ENCODE data around the gene LRMDA.

Gene LRMDA

GRCh38 chr10:75995041-75995430 is 563.6 kb downstream of the LRMDA start:
- DNase-seq (ENCODE audit: low read depth) = no peak
- TF ChIP-seq CTCF (IDR thresholded peaks at IDR 0.05; ENCODE audit: low read depth, low read length, missing control alignments) = no peak
- H3K4me3 ChIP-seq (ENCODE audit: low read depth, low read length) = no peak overlapping the region
- in situ Hi-C loops (cut with HindIII; ENCODE audit: low sequenced_read_pairs) = no loop called here

DNA sequence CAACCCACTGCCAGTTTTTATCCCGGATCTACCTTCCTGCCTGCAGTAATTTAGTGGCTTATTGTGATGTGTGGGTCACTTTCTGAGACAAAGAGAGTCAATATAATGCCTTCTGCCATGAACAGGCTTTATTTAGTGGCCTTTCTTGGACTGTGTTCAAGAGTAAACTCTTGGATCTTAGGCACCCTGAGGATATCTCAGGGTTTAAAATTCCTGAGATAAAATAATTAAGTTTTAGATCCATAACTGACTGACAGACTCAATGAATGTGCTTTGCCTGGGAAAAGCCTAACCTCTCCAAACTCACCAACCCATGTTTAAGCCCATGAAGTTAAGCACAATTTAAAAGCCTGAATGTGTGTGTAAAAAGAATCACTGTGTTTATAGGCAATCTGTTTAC is 564.3 kb downstream of the LRMDA start:
- DNase-seq (ENCODE audit: low read depth) = no peak
- no peak overlapping the region for H3K4me3 ChIP-seq (ENCODE audit: low read depth, low read length)
- in situ Hi-C loops (cut with HindIII; ENCODE audit: low sequenced_read_pairs) = no loop called here
- no peak for TF ChIP-seq CTCF (IDR thresholded peaks at IDR 0.05; ENCODE audit: low read depth, low read length, missing control alignments)

DNA sequence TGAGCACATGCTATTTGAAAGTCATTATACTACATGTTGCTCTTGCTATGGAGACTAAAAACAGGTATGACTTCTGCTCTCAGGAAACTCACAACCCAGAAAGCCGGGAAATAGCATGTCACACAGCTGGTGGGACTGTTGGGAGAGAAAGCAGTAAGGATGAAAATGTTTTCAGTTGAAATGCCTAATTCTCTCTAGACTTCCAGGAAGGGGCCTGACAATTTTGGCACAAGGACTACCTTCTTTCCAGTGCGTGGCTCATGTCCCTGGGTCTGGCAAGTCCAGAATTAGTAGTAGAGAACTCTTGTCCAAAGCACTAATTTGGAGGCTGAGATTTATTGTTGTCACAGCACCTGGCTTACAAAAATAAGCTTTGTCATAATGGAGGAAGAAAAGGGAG is 567.6 kb downstream of the LRMDA start:
- in situ Hi-C loops (cut with HindIII; ENCODE audit: low sequenced_read_pairs) = no loop called here
- TF ChIP-seq CTCF (IDR thresholded peaks at IDR 0.05; ENCODE audit: low read depth, low read length, missing control alignments) = no peak

GRCh38 chr10:75999515-76000209 is 568.2 kb downstream of the LRMDA start:
- no peak for TF ChIP-seq CTCF (IDR thresholded peaks at IDR 0.05; ENCODE audit: low read depth, low read length, missing control alignments)
- DNase-seq (ENCODE audit: low read depth) = no peak
- in situ Hi-C loops (cut with HindIII; ENCODE audit: low sequenced_read_pairs) = no loop called here
- H3K4me3 ChIP-seq (ENCODE audit: low read depth, low read length) = no peak overlapping the region

More for the DNA sequence above, 567.6 kb downstream of the LRMDA start:
- H3K4me3 ChIP-seq (ENCODE audit: low read depth, low read length) = no peak overlapping the region
- DNase-seq (ENCODE audit: low read depth) = no peak

DNA sequence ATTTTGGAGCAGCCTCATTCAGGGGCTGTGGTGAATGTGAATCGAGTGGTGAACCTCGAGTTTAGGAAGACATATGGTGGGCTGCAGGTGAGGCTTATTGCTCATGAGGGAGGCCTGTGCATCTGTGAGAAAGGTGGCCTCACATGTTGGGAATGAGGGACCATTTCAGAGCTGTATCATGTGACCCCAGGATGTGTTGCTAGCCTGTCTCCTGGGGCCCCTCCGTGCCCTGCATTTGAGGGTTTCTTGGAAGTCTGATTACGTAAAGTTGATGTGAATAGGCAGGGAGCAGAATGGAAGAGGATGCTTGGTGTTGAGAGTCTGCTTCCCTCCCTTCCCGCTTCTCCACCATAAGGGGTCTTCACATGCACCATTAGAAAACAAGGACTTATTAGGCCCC is 569.1 kb downstream of the LRMDA start:
- in situ Hi-C loops (cut with HindIII; ENCODE audit: low sequenced_read_pairs) = no loop called here
- DNase-seq (ENCODE audit: low read depth) = no peak
- no peak for TF ChIP-seq CTCF (IDR thresholded peaks at IDR 0.05; ENCODE audit: low read depth, low read length, missing control alignments)
- no peak overlapping the region for H3K4me3 ChIP-seq (ENCODE audit: low read depth, low read length)

DNA sequence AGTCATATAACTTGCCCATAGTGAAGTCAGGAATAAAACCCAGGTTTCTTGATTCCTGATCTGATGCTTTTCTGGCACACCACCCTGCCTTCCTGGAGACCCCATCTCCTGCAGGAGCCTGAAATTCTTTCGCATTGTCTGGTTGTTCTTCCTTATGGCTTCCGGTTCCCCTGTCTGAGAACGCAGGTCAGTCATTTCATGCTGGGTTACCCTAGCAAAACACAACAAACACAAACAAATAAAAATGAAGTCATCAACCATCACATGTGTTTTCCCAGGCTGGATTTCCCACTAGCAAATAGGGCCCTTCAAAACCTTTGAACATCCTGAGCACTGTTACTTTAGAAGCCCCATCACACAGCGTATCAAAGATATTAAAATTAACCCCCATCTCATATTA is 569.6 kb downstream of the LRMDA start:
- TF ChIP-seq CTCF (IDR thresholded peaks at IDR 0.05; ENCODE audit: low read depth, low read length, missing control alignments) = no peak
- H3K4me3 ChIP-seq (ENCODE audit: low read depth, low read length) = no peak overlapping the region
- in situ Hi-C loops (cut with HindIII; ENCODE audit: low sequenced_read_pairs) = no loop called here
- DNase-seq (ENCODE audit: low read depth) = no peak

Measured in astrocyte of the cerebellum (primary cell).